ENCODE results near the gene ZNF385D.

The ZNF385D gene

GRCh38 chr3:21665444-21666100 lies 85.4 kb downstream of the ZNF385D start:
- DNase-seq, result no peak

- no peak for DNase-seq
These were observed 86.0 kb downstream of the ZNF385D start for GRCh38 chr3:21664996-21665395.

- DNase-seq, result no peak
These were observed 88.6 kb downstream of the ZNF385D start for GRCh38 chr3:21662403-21662802.

GRCh38 chr3:21654662-21655061 lies 96.3 kb downstream of the ZNF385D start:
- no peak for DNase-seq

GRCh38 chr3:21654241-21654640 lies 96.8 kb downstream of the ZNF385D start:
- DNase-seq, result no peak

- no peak for DNase-seq
These were observed 101.5 kb downstream of the ZNF385D start for GRCh38 chr3:21649519-21649918.

- no peak for DNase-seq
These were observed 103.0 kb downstream of the ZNF385D start for GRCh38 chr3:21647961-21648360.

GRCh38 chr3:21645121-21645897 lies 105.7 kb downstream of the ZNF385D start:
- DNase-seq, result no peak

- DNase-seq, result no peak
These were observed 106.7 kb downstream of the ZNF385D start for GRCh38 chr3:21644268-21644667.

- DNase-seq, result no peak
These were observed 107.3 kb downstream of the ZNF385D start for GRCh38 chr3:21643752-21644151.

GRCh38 chr3:21642433-21642832 lies 108.6 kb downstream of the ZNF385D start:
- no peak for DNase-seq

GRCh38 chr3:21641959-21642358 lies 109.1 kb downstream of the ZNF385D start:
- no peak for DNase-seq

- DNase-seq, result no peak
These were observed 112.5 kb downstream of the ZNF385D start for GRCh38 chr3:21638488-21638887.

- no peak for DNase-seq
These were observed 116.9 kb downstream of the ZNF385D start for GRCh38 chr3:21634112-21634511.

- DNase-seq, result no peak
These were observed 126.5 kb downstream of the ZNF385D start for GRCh38 chr3:21624524-21624923.

GRCh38 chr3:21621181-21621651 lies 129.8 kb downstream of the ZNF385D start:
- DNase-seq, result no peak

GRCh38 chr3:21620511-21621155 lies 130.4 kb downstream of the ZNF385D start:
- no peak for DNase-seq

GRCh38 chr3:21618695-21619094 lies 132.3 kb downstream of the ZNF385D start:
- DNase-seq, result no peak

- no peak for DNase-seq
These were observed 137.5 kb downstream of the ZNF385D start for GRCh38 chr3:21613372-21614070.

GRCh38 chr3:21601178-21601577 lies 149.8 kb downstream of the ZNF385D start:
- DNase-seq, result no peak

GRCh38 chr3:21599890-21600289 lies 151.1 kb downstream of the ZNF385D start:
- DNase-seq, result no peak

GRCh38 chr3:21592828-21593227 lies 158.2 kb downstream of the ZNF385D start:
- DNase-seq, result no peak

- no peak for DNase-seq
These were observed 163.1 kb downstream of the ZNF385D start for GRCh38 chr3:21587894-21588293.

All from DMS79 (cell line).